Ovary (tissue), 9 donors: Measurements from ENCODE around the gene DOCK1. TPM values are rescaled to one million over a fixed set of nuclear protein-coding genes. Genes with fewer than 3 reads are reported as not detected.

Experiments used
- DNase-seq, 5 donors: peaks; one replicate each; pipeline ENCODE4 v3.0.0-alpha.2; 2019 to 2020
- H3K27ac ChIP-seq, 2 donors: fragments of 200-600 bp; one replicate each; pipeline versions ENCODE4 v1.5.1 to v1.8.0; 2019 to 2022
- H3K27me3 ChIP-seq: fragments of 200-600 bp; one replicate; pipeline ENCODE4 v1.8.0; 2022
- H3K36me3 ChIP-seq: fragments of 200-600 bp; sonication (generic); one replicate; pipeline ENCODE4 v1.5.1; 2019
- H3K4me1 ChIP-seq: one replicate; pipeline ENCODE4 v1.8.1; 2013; ENCODE audit warnings: mild to moderate bottlenecking, moderate library complexity; ENCODE audit not compliant: insufficient read depth
- H3K4me3 ChIP-seq: fragments of 200-600 bp; sonication (generic); one replicate; pipeline ENCODE4 v1.5.1; 2017
- H3K9me3 ChIP-seq, 2 donors: fragments of 200-600 bp in 1 of 2; sonication (generic) in 1 of 2; one replicate each; pipeline versions ENCODE4 v1.5.1 to v1.8.1; 2013 to 2019; ENCODE audit warnings: mild to moderate bottlenecking in 1 of 2, moderate library complexity in 1 of 2
- EP300 ChIP-seq: sonication (generic); formaldehyde crosslinking; IDR thresholded peaks from one replicate; pipeline ENCODE4 v1.6.1; 2017; ENCODE audit warnings: antibody characterized with exemption
- POLR2A ChIP-seq: fragments of 450-650 bp; IDR thresholded peaks from one replicate; pipeline ENCODE4 v1.6.1; 2017; ENCODE audit warnings: antibody characterized with exemption, mild to moderate bottlenecking, moderate library complexity
- WGBS, 3 donors: extraction: QIAGEN DNeasy Blood & Tissue Kit in 1 of 3; methylation state at CpG; one replicate each; pipeline versions ENCODE4 v1.1.5 to v1.1.7; 2013 to 2017; 5-methylcytosine and 5-hydroxymethylcytosine counted together
- intact Hi-C, 4 donors: fragments of 100-400 bp; cut with DNase I; formaldehyde crosslinking; loops; one replicate each; pipeline versions ENCODE4 v1.11.0 to v1.15.1; 2022 to 2023
- polyA plus RNA-seq, 2 donors: library from polyadenylated mRNA; stranded (reverse); fragments of 200-250 nt in 1 of 2; fragments of 350-450 nt in 1 of 2; fragmentation: Illumina TruSeq in 1 of 2; extraction: RNeasy Lipid Tissue Mini Kit (QIAGEN cat#74804) in 1 of 2; gene quantifications; one replicate each; pipeline ENCODE4 v1.2.3, GENCODE V29; 2013 to 2014
- total RNA-seq, 7 donors: library from RNA; depleted of rRNA in 2 of 7; stranded (reverse); fragments of >200 nt in 2 of 7; fragmentation: NEBNext Ultra II Directional in 3 of 7; extraction: Animal tissue kit (Norgen Biotek cat#: 25700) in 3 of 7; gene quantifications; one replicate each; pipeline versions ENCODE4 v1.1.0 to v1.2.4, GENCODE V29; 2016 to 2023
- TF ChIP-seq, protein P1 (sequence below), 3 donors: fragments of 450-650 bp in 2 of 3; fragments of 200-600 bp in 1 of 3; IDR thresholded peaks; one replicate each; pipeline versions ENCODE4 v1.5.1 to v1.8.0; 2016 to 2022; ENCODE audit warnings: antibody characterized with exemption in 3 of 3, mild to moderate bottlenecking in 1 of 3
- donor health status: DM: no; HTN: no; CAD: no; lungs with moderate emphysema.
- donor health status: DM: no; HTN: no; CAD: no.
- donor health status: Bipolar disorder and iron deficiency.
- donor health status: DM: yes; HTN: yes; CAD: no.
- donor health status: DM: no; HTN: no; CAD: no.
- donor health status: DM: yes; HTN: yes; CAD: no.

Gene DOCK1
- total and polyA plus RNA-seq, 9 donors = 24.7 to 68.3 (median 51.1) TPM

DNA sequence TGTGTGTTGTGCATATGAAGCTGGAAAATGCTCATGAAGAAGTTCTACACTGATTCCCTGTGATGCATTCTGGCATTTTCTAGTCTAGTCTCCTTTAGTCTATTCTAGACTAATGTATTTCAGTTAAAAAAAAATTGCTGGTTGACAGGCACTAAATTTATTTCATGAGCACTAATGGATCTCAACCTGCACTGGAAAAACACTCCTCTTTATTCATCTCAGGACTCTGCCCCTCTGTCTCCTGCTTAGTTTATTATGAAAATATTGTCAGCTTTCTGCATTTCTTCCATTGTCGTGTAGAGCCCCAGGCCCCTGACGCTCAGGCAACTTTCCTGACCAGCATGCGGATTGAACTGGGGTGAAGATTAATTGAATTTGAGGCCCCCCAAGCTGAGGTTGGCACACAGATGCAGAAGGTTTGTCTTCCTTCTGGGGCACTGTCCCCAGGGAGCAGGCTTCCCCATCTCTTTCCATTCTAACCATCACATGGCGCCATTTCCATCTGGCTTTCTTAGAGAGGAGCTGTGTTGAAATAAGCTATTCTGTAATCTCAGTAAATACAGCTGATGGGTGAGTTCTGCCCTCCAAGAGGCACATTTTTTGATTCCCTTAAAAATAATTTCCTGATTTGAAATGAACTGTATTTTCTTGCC lies 162.4 kb downstream of the DOCK1 start:
- Histone ChIP-seq H3K4me1 (no peaks in the 10 kb centered on the region), H3K4me3 (no peak overlapping the region), H3K9me3 (no peaks in the 10 kb centered on the region), H3K36me3 (no peaks in the 10 kb centered on the region), H3K27ac (no peak overlapping the region), H3K27me3 (no peaks in the 10 kb centered on the region)
- intact Hi-C loops = no loop called here
- 95 to 97% (median 96%) methylated on average over 4 of the region's 4 CpGs for WGBS, 3 donors
- DNase-seq = no peak
- no peak for TF ChIP-seq POLR2A
- TF ChIP-seq EP300 = no peak

DNA sequence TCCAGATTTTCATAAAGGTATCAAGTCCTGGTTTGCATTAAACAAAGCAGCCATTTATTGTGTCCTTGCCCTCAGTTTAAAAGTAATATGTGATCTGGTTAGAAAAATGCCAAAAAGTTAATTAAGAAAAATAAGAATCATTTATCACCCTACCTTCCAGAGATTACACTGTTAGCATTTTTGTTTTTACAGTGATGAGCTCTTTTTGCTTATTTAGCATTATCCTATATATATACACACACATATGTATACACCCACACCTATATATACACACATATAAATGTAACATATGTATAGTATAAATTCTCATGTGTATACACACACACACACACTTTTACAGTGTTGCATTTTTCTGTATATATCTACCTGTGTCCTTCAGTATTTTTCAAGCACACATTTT lies 163.3 kb downstream of the DOCK1 start:
- Histone ChIP-seq H3K4me1 (no peaks in the 10 kb centered on the region), H3K4me3 (no peak overlapping the region), H3K9me3 (no peaks in the 10 kb centered on the region), H3K27ac (no peak overlapping the region), H3K36me3 (no peaks in the 10 kb centered on the region), H3K27me3 (no peaks in the 10 kb centered on the region)
- TF ChIP-seq POLR2A = no peak
- TF ChIP-seq, protein P1, sequence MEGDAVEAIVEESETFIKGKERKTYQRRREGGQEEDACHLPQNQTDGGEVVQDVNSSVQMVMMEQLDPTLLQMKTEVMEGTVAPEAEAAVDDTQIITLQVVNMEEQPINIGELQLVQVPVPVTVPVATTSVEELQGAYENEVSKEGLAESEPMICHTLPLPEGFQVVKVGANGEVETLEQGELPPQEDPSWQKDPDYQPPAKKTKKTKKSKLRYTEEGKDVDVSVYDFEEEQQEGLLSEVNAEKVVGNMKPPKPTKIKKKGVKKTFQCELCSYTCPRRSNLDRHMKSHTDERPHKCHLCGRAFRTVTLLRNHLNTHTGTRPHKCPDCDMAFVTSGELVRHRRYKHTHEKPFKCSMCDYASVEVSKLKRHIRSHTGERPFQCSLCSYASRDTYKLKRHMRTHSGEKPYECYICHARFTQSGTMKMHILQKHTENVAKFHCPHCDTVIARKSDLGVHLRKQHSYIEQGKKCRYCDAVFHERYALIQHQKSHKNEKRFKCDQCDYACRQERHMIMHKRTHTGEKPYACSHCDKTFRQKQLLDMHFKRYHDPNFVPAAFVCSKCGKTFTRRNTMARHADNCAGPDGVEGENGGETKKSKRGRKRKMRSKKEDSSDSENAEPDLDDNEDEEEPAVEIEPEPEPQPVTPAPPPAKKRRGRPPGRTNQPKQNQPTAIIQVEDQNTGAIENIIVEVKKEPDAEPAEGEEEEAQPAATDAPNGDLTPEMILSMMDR (IDR thresholded peaks at IDR 0.05) = no peak
- TF ChIP-seq EP300 = no peak
- DNase-seq = no peak
- intact Hi-C loops = no loop called here

- H3K9me3 ChIP-seq = no peaks in the 10 kb centered on the region
- no peaks in the 10 kb centered on the region for H3K36me3 ChIP-seq
- H3K4me1 ChIP-seq = no peaks in the 10 kb centered on the region
- H3K4me3 ChIP-seq = no peak overlapping the region
- DNase-seq = no peak
- intact Hi-C loops = no loop called here
- H3K27me3 ChIP-seq = no peaks in the 10 kb centered on the region
- WGBS, 3 donors = 93 to 95% (median 94%) methylated on average over 4 of the region's 4 CpGs
- TF ChIP-seq, protein P1 (IDR thresholded peaks at IDR 0.05) = no peak
- TF ChIP-seq EP300 (no peak), POLR2A (no peak)
- no peak overlapping the region for H3K27ac ChIP-seq
These were observed 164.2 kb downstream of the DOCK1 start for GRCh38 chr10:127069436-127069835.

DNA sequence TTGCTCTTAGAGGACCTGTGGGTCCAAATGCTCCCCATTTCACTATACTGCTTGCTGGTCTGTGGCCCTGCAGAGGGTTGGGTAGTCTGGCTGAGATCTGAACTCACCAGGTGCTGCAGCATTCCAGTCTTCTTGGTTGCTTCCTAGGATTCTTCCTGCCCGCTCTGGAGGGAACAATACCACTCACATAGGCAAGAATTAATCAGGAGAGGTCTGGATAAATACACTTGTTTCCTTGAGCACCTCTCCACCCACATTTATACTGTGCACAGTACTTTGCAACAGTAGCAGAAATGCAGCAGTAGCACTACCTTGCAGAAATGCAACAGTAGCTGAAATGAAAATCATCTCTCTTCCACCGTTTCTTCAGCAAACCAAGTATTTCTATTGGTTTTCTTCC lies 165.9 kb downstream of the DOCK1 start:
- DNase-seq = no peak
- intact Hi-C loops = no loop called here
- no peaks in the 10 kb centered on the region for H3K9me3 ChIP-seq
- no peaks in the 10 kb centered on the region for H3K36me3 ChIP-seq
- WGBS, 3 donors = 80 to 88% (median 82%) methylated on average over 2 of the region's 2 CpGs
- H3K4me1 ChIP-seq = no peaks in the 10 kb centered on the region
- TF ChIP-seq POLR2A (no peak), EP300 (no peak)
- TF ChIP-seq, protein P1 (IDR thresholded peaks at IDR 0.05) = no peak
- H3K27ac ChIP-seq = no peak overlapping the region
- no peaks in the 10 kb centered on the region for H3K27me3 ChIP-seq
- H3K4me3 ChIP-seq = no peak overlapping the region

- no peaks in the 10 kb centered on the region for H3K4me1 ChIP-seq
- H3K36me3 ChIP-seq = no peaks in the 10 kb centered on the region
- H3K9me3 ChIP-seq = no peaks in the 10 kb centered on the region
- TF ChIP-seq POLR2A = no peak
- TF ChIP-seq, protein P1 (IDR thresholded peaks at IDR 0.05) = no peak
- TF ChIP-seq EP300 = no peak
- DNase-seq = no peak
- intact Hi-C loops = no loop called here
- H3K27me3 ChIP-seq = no peaks in the 10 kb centered on the region
- 89 to 95% (median 91%) methylated on average over 3 of the region's 3 CpGs for WGBS, 3 donors
- no peak overlapping the region for H3K4me3 ChIP-seq
- H3K27ac ChIP-seq = no peak overlapping the region
These were observed 168.4 kb downstream of the DOCK1 start for GRCh38 chr10:127073666-127074065.
